Ascending aorta (tissue), 2 donors: ENCODE measurements around the gene MN1. TPM values are rescaled to one million over a fixed set of nuclear protein-coding genes. Genes with fewer than 3 reads are reported as not detected.

Source experiments
- DNase-seq, 2 donors: peaks; one replicate each; pipeline ENCODE4 v3.0.0-alpha.2; 2019; ENCODE audit warnings: low spot score in 2 of 2
- H3K27ac ChIP-seq, 2 donors: fragments of 200-600 bp; sonication (generic); one replicate each; pipeline ENCODE4 v1.5.1; 2016 to 2017; ENCODE audit warnings: mild to moderate bottlenecking in 1 of 2
- H3K27me3 ChIP-seq: fragments of 200-600 bp; sonication (generic); one replicate; pipeline ENCODE4 v1.5.1; 2017
- H3K36me3 ChIP-seq, 2 donors: fragments of 200-600 bp; sonication (generic); one replicate each; pipeline ENCODE4 v1.5.1; 2016
- H3K4me1 ChIP-seq, 2 donors: fragments of 200-600 bp; sonication (generic); one replicate each; pipeline ENCODE4 v1.5.1; 2016 to 2017; ENCODE audit warnings: mild to moderate bottlenecking in 1 of 2
- H3K4me3 ChIP-seq, 2 donors: fragments of 200-600 bp; sonication (generic); one replicate each; pipeline ENCODE4 v1.5.1; 2016 to 2017; ENCODE audit warnings: mild to moderate bottlenecking in 1 of 2
- H3K9me3 ChIP-seq, 2 donors: fragments of 200-600 bp; sonication (generic); one replicate each; pipeline ENCODE4 v1.5.1; 2016
- CTCF ChIP-seq, 3 experiments: fragments of 200-600 bp in 2 of 3; fragments of 450-650 bp in 1 of 3; sonication (generic) in 2 of 3; IDR thresholded peaks; one replicate each; pipeline ENCODE4 v1.5.1; 2016 to 2019; ENCODE audit warnings: antibody characterized with exemption in 3 of 3, mild to moderate bottlenecking in 1 of 3, moderate library complexity in 1 of 3
- intact Hi-C: fragments of 100-400 bp; cut with DNase I; formaldehyde crosslinking; loops from one replicate; pipeline ENCODE4 v1.15.1; 2023
- total RNA-seq: library from RNA; depleted of rRNA; stranded (reverse); fragments of >200 nt; gene quantifications from one replicate; pipeline ENCODE4 v1.1.0, GENCODE V29; 2016

The MN1 gene
- total RNA-seq, 1 donor from 2014 or later = 23.0 TPM

- intact Hi-C loops = no loop called here
- no peaks in the 10 kb centered on the region for H3K27me3 ChIP-seq
- no peak overlapping the region for H3K4me3 ChIP-seq
- TF ChIP-seq CTCF (IDR thresholded peaks at IDR 0.05) = no peak
- H3K4me1 ChIP-seq = no peaks in the 10 kb centered on the region
- H3K9me3 ChIP-seq = no peaks in the 10 kb centered on the region
- H3K27ac ChIP-seq = no peak overlapping the region
- DNase-seq = no peak
- H3K36me3 ChIP-seq = no peaks in the 10 kb centered on the region
Measured at GRCh38 chr22:27706489-27706888, 95.1 kb downstream of the MN1 start.

- DNase-seq = no peak
Measured at GRCh38 chr22:27705408-27706080, 96.0 kb downstream of the MN1 start.

GRCh38 chr22:27704581-27704980 is 97.0 kb downstream of the MN1 start:
- Histone ChIP-seq H3K9me3 (no peaks in the 10 kb centered on the region), H3K4me3 (no peak overlapping the region)

More at GRCh38 chr22:27705408-27706080, 96.0 kb downstream of the MN1 start:
- H3K9me3 ChIP-seq = no peaks in the 10 kb centered on the region
- H3K4me3 ChIP-seq = no peak overlapping the region
- H3K27me3 ChIP-seq = no peaks in the 10 kb centered on the region
- intact Hi-C loops = no loop called here
- H3K4me1 ChIP-seq = no peaks in the 10 kb centered on the region
- no peak overlapping the region for H3K27ac ChIP-seq
- TF ChIP-seq CTCF (IDR thresholded peaks at IDR 0.05) = no peak
- H3K36me3 ChIP-seq = no peaks in the 10 kb centered on the region

GRCh38 chr22:27699383-27700019 is 102.1 kb downstream of the MN1 start:
- no peak for TF ChIP-seq CTCF (IDR thresholded peaks at IDR 0.05)
- no peak overlapping the region for H3K4me3 ChIP-seq
- H3K9me3 ChIP-seq = no peaks in the 10 kb centered on the region
- no peak overlapping the region for H3K27ac ChIP-seq
- intact Hi-C loops = no loop called here
- H3K36me3 ChIP-seq = no peaks in the 10 kb centered on the region
- H3K27me3 ChIP-seq = no peaks in the 10 kb centered on the region
- no peak for DNase-seq
- H3K4me1 ChIP-seq = no peaks in the 10 kb centered on the region

More at GRCh38 chr22:27704581-27704980, 97.0 kb downstream of the MN1 start:
- no peaks in the 10 kb centered on the region for H3K27me3 ChIP-seq
- H3K4me1 ChIP-seq = no peaks in the 10 kb centered on the region
- intact Hi-C loops = no loop called here
- no peak for TF ChIP-seq CTCF (IDR thresholded peaks at IDR 0.05)
- no peak overlapping the region for H3K27ac ChIP-seq
- no peak for DNase-seq
- H3K36me3 ChIP-seq = no peaks in the 10 kb centered on the region

GRCh38 chr22:27698813-27699212 is 102.7 kb downstream of the MN1 start:
- H3K9me3 ChIP-seq = no peaks in the 10 kb centered on the region
- no peaks in the 10 kb centered on the region for H3K27me3 ChIP-seq
- H3K36me3 ChIP-seq = no peaks in the 10 kb centered on the region
- no peak overlapping the region for H3K27ac ChIP-seq
- TF ChIP-seq CTCF (IDR thresholded peaks at IDR 0.05) = no peak
- no peaks in the 10 kb centered on the region for H3K4me1 ChIP-seq
- intact Hi-C loops = no loop called here
- no peak for DNase-seq
- no peak overlapping the region for H3K4me3 ChIP-seq

Other genes starting within 250 kb of the MN1 start
- 42.1 TPM for gene PITPNB, start 117.5 kb upstream of the MN1 start, total RNA-seq